Measurements from ENCODE around the gene STK10.

DNA sequence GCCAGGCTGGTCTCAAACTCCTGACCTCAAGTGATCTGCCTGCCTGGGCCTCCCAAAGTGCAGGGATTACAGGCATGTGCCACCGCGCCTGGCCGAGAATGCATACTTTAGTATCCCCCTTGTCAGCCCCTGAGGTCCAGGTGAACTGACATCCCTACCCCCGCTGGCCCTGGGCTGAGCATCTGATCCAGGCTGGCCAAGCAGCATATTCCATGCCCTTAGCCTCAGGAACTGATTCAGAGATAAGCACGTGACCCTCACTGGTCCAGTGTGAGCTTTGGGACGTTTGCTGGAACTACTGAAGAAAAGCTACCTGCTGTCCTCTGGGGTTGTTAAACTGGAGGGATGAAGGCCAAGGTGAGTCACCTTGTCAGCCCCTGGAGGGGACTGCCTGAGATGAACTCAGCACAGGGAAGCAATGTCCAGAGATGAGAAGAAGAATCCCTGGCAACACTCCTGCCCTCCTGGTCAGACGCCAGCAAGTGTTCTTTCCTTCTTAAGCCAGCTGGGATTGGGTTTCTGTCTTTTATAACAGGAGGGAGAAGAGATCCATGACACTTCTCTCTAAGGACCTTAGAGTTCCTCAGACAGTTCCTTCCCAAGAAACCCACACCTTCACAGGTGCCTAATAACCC is 122.5 kb downstream of the STK10 start:
- TF ChIP-seq CTCF (IDR thresholded peaks at IDR 0.05; ENCODE audit: low read depth, low read length) (no peak), EZH2phosphoT487 (IDR thresholded peaks at IDR 0.05; ENCODE audit: low read depth) (no peak)

Measured in OCI-LY3 (cell line).